COLO668 (cell line): ENCODE data around the gene PIEZO2.

Source experiments
- DNase-seq: peaks from one replicate; lab custom pipeline; 2025; ENCODE audit not compliant: unreplicated experiment; lab: John Stamatoyannopoulos, UW

PIEZO2 gene

GRCh38 chr18:10989486-10989885 lies 159.9 kb downstream of the PIEZO2 start:
- DNase-seq, result no peak

- no peak for DNase-seq
Measured at GRCh38 chr18:10985689-10986088, 163.7 kb downstream of the PIEZO2 start.

GRCh38 chr18:10979411-10979810 lies 170.0 kb downstream of the PIEZO2 start:
- DNase-seq, result no peak

DNA sequence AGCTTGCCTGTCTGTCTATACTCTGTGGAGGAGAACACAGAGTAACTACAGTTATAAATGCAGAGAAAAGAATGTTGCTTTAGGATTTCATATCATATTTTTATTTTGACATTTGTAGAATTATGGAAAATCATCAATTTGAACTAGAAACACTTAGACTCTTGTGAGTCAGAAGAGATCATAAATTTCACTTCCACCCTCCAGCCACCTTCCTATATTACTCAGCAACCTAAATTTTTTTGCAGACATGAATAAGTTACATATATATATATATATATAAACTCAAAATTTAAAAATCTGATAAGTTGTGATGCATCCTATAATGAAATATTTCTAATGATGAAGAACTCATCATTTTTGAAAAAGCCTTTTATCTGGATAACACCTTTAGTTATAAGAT lies 172.3 kb downstream of the PIEZO2 start:
- DNase-seq, result no peak

DNA sequence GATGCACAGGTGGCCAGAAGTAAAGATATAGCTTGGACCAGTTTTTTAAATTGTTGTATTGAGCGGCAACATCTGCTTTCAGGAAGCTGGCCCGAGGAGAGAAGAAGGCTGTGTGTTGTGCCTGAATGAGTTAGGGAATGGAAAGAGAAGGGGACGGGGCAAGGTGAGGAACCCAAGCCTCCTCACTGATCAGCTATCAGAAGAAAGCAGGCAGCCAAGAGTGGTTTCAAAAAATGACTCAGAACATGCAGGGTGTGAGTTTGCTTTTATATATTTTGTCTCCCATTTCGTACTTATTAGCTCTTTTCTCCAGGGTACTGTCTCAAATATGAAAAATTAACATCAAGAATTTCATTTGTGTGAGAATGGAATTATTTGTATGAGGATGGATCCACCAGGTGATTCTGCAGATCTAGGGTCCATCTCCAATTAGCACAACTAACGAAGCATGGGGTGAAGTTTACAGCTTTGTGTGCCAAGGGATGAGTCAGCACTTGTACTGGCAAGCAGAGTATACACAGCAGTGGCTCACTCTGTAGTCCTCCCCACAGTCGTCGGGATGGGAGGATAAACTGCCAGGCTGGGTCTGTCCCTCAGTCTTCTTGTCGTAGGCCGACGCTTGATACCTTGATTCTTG lies 175.7 kb downstream of the PIEZO2 start:
- DNase-seq, result no peak

- DNase-seq, result no peak
Measured at GRCh38 chr18:10971717-10972116, 177.7 kb downstream of the PIEZO2 start.

DNA sequence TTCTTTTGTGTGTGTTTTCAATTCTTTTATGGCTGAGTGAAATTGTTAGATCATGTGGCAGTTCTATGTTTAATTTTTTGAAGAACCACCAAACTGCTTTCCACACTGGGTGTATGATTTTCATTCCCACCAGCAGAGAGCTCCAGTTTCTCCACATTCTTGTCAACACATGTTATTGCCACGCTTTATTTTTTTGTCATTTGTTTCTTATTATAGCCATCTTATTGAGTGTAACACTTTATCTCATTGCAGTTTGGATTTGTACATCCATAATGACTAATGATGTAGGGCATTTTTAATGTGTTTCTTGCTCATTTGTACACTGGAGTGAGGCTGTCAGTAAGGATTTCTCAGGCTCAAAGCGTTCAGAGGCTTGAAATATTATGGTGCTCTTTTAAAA lies 184.2 kb downstream of the PIEZO2 start:
- DNase-seq, result no peak

DNA sequence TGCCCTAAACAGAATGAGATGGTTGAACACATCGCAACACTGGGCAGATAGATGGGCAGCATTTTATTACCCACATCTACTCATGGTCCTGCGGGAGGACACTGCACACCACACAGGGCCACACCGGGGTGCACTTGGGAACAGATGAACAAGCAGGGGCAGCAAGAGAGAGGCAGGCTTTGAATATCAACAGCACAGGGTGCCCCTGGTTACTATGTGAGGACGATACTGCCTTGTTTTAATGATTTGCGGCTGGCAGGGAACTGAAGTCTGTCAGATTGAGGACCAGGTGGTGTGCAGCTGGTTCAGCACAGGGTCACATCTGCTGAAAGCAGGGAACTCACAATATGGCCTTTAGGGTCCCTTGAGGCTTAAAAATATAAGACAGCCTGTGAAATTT lies 195.7 kb downstream of the PIEZO2 start:
- DNase-seq, result no peak

- no peak for DNase-seq
Measured at GRCh38 chr18:10951631-10952544, 197.5 kb downstream of the PIEZO2 start.

DNA sequence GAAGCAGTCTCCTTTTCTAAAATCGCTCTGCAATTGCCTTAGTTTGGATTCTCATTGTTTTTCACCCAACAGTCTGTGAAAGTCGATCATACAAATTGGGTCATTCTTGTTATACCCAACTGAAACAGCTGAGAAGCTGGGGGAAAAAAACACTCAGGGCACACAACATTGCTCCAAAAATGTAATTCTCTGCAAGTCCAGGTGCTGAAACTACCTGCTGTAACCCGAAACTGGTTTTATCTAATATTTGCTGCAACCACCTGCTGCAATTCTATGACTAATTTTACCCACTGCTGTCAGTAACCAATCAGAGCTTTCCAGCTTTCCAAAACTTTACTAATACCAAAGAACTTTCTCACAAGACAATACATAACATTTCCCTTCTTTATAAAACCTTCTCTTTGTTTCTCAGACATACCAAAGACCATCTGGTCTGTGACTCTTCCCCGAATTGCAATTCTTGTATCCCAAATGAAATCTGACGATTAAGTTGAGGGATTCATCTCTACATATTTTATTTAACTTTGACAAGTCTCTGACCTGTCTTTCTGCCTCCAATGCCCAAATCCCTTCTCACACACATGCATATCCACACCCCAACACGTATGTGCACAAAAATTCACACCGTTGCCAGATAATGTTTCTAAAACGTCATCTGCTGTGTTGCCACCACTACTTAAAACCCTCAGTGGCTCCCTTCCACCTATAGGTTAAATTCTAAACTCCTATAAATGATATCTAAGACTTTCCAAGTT lies 198.3 kb downstream of the PIEZO2 start:
- no peak for DNase-seq

DNA sequence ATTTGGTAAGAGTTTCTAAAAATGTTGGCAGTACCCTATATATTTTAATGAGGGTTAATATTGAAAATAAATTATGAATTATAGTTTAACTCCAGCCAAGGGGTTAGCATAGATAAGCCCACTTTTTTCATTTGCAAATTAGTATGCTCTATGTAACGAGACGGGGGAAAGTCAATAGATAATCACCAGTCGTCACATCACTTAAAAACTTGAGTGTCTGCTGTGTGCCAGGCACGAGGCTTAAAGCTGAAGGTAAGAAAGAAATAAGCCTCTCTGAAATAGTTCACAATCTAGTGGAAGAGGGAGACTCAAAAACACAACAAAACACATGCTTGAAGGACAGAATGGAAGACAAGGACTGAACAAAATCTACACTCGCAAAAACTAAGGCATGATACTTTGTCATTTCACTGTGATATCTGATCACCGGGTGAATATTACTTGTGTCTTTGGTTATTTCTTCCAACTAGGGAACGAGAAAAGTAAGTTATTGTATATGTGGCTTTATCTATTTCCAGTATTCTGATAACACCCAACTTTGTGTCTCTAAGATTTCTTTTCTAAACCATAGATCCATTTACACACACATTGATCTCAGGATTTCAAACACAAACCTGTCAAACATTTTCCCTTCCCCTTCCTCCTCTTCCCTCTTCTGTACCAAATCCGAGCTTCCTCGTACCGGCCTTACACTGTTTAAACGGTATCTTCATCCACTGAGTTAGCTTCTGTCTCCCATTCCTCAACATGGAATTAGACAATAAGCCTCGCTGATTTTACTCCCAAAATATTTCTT lies 199.1 kb downstream of the PIEZO2 start:
- DNase-seq, result no peak

- no peak for DNase-seq
Measured at GRCh38 chr18:10949655-10950054, 199.7 kb downstream of the PIEZO2 start.

- DNase-seq, result no peak
Measured at GRCh38 chr18:10948421-10948820, 200.9 kb downstream of the PIEZO2 start.

DNA sequence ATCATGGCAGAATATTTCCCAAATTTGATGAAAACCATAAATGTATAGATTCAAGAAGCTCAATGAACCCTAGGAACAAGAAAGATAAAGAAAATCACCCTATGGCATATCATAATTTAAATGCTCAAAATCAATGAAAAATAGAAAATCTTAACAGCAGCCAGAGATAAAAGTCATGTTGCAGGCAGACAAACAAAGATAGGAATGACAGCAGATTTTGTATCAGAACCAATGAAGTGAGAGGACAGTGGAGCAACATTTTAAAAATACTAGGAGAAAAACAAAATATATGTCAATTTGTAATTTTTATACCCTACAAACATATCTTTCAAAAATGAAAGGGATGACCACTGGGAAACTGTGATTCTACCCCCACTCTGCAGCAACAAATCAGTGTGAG lies 203.3 kb downstream of the PIEZO2 start:
- no peak for DNase-seq

GRCh38 chr18:10942998-10943397 lies 206.4 kb downstream of the PIEZO2 start:
- DNase-seq, result no peak

- no peak for DNase-seq
Measured at GRCh38 chr18:10939822-10940221, 209.5 kb downstream of the PIEZO2 start.

- no peak for DNase-seq
Measured at GRCh38 chr18:10937743-10938640, 211.4 kb downstream of the PIEZO2 start.

DNA sequence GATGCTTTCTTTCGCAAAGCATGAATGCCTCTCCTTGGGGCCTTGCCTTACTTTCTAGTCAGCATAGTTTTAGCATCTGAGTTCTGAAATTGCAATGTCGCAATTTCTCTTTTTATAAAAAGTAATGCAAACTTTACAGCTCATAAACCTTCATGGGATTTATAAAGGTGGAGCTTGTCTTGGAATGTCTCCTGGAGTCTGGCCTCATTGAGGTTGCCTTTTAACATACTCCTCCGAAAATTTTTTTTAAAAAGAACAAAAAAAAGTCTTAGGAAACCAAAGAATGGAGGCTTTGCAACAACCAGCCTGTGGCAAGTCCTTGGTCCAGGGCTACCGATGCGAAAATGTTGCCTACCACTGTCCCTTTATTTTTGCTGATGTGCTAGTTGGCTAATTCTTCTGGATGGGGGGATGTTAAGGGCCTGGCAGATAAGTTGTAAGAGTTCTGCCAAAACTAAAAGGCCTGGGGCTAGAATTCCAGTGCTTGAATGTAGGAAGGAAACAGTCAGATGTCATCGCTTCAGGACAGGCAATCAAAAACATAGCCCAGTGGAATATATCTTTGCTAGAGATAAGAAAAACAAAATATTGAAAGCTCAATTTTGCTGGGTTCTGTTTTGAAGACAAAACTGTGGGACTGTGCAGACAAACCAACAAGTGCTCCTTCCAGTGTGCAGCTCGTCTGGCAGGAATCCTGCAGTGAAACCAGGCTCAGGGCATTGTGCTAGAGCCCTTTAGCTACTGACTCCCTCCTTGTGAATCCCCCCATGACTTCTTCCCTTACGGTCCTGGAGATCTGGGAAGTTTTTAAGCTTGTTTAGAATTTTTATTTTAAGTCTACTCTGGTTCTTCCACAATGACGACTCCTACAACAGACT lies 213.0 kb downstream of the PIEZO2 start:
- no peak for DNase-seq

DNA sequence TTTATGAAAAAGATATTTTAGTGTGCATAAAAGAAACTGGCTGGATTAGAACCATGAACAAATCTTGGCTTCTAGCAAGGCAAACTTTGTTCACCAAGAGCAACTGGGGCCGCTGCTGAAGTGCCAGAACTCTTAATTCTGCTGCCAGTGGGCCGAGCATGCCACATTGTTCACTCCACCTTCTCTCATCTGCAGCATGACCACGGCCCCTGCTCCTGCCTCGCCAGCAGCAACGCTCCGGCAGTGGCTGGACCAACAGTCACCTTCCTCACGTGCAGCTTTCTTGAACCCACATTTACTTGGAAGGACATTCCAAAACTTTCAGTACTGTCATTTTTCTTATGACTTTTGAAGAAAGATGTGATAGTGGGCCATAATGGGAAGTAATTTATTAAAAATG lies 213.8 kb downstream of the PIEZO2 start:
- DNase-seq, result no peak
